GM18861 (cell line): ENCODE data around the gene ALX3.
"Not testable (repeated sequence)": the region's sequence is repeated elsewhere in the genome, so short reads cannot be mapped to it uniquely, and the experiment has no call there.

Experiments used
- ATAC-seq: cut with Tn5 transposase; IDR thresholded peaks from one replicate; pipeline ENCODE4 v1.9.1; 2021; ENCODE audit not compliant: unreplicated experiment

Gene ALX3

GRCh38 chr1:110048923-110049601 lies 21.4 kb downstream of the ALX3 start:
- no peak for ATAC-seq

DNA sequence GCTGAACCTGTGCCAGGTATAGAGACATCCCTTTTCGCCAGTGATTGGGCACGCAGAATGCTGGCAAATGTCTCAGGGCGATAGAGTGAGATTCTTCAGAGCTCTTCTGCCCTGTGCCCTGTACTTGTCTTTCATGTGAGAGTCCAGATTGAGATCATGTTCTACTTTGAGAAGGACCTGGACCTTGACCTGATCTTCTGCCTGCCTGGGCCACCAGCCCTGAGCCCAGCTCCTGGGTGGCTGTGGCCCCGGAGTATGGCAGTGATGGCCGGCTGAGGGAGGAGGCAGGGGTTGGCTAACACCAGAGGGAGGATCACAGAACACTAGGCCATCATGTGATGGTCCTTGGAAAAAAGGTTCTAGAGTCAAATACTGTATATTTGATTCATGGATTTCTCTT lies 22.2 kb downstream of the ALX3 start:
- ATAC-seq = no peak

- no peak for ATAC-seq
These were observed 23.0 kb downstream of the ALX3 start for GRCh38 chr1:110047463-110047862.

- ATAC-seq = no peak
These were observed 27.5 kb downstream of the ALX3 start for GRCh38 chr1:110043016-110043415.

DNA sequence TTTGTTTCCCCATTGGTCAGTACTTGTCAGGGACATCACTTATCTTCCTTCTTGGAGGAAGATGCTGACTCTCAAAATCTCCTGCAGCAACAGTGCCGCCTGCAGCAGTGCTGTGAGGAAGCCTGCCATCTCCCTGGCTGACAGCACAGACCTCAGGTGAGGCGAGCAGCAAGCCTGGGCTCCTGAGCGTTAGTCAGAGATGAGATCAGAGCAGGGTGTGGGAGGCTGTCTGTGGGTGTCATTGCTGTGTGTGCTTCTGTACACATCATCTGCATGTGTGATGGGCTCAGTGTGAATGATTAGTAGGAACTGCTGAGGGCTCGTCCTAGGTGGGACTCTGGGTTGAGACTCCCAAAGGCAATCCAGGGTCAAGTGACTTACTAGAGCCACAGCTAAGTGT lies 29.9 kb downstream of the ALX3 start:
- ATAC-seq = no peak

GRCh38 chr1:110039641-110040040 lies 30.8 kb downstream of the ALX3 start:
- no peak for ATAC-seq

DNA sequence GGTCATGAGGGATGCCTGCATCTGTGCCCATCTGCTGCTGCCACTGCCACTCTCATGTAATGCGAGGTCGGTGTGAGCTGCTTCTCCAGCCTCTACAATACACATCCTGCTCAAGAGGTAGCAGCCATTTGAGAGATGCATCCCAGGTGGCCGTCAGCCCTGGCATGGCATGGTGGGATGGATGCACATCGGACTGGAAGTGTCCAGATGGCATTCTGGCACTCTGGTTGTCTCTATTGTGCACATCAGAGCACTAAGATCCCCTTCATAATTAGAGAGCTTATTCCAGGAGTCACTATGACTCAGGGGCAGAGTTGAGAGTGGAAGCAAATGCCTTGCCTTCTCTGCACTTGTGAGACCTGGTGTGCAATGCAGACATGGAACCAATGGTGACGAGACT lies 32.2 kb downstream of the ALX3 start:
- ATAC-seq = no peak

GRCh38 chr1:110035236-110035752 lies 35.2 kb downstream of the ALX3 start:
- ATAC-seq = no peak

- ATAC-seq = peak; percentile 83
These were observed 35.8 kb downstream of the ALX3 start, which contains the start of gene STRIP1 for GRCh38 chr1:110034451-110035235. STRIP1 (plus strand) TSS chr1:110034624; CDS start chr1:110034638, 14 bp downstream.

DNA sequence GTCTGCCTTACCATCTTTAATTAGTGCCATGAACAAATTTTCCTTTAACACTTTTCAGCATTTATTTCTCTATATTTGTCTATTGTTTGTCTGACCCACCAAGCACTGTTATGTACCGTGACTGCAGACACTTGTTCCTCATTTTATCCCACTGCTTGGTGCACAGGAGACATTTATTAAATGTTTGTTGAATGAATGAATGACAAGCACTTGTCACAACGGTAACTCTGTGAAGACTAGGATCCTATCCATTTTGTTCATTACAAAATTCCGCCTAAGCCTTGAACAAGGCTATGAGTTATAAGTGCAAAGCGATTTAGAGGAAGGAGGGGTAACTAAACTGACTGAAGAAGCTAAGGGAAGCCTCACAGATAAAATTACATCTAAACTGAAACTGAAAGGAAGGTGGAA lies 36.4 kb downstream of the ALX3 start:
- no peak for ATAC-seq

GRCh38 chr1:110033421-110033820 lies 37.1 kb downstream of the ALX3 start:
- no peak for ATAC-seq

DNA sequence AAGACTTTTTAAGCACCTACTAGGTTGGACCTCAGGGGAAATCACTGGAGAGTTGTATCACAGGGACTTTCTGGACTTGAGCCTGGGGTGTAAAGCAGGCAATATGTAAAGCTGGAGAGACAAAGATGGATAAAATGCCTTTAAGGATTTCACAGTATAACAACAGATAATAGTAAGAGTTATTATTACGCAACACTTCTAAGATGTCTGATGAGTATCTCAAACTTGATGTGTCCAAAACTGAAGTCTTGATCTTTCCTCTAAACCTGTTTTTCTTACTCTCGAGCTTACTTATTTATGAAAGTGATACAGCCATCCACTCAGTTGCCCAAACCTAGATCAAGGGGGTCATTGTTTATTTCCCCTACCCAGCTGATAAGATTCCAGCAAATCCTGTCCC lies 38.1 kb downstream of the ALX3 start:
- ATAC-seq = no peak

GRCh38 chr1:110030687-110031086 lies 39.8 kb downstream of the ALX3 start:
- ATAC-seq = not testable (repeated sequence)

DNA sequence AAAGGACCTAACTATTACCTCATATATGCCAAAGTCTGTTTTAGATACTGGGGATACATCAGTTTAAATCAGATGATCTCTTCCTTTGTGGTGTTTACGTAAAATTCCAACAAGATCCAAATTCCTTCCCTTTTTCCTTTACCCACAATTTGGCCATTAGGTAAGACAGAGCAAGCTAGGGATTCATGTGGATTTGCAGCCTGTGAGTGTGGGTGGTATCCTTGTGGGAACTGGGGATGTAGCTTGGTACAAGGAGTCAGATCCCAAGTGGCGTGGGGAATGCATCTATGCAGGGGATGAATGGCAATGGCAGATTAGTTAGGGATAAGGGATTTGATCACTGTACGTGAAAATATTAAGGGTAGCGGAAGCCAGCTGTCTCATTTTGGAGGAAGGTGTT lies 45.9 kb downstream of the ALX3 start:
- no peak for ATAC-seq

GRCh38 chr1:110021285-110021684 lies 49.2 kb downstream of the ALX3 start:
- ATAC-seq = no peak

DNA sequence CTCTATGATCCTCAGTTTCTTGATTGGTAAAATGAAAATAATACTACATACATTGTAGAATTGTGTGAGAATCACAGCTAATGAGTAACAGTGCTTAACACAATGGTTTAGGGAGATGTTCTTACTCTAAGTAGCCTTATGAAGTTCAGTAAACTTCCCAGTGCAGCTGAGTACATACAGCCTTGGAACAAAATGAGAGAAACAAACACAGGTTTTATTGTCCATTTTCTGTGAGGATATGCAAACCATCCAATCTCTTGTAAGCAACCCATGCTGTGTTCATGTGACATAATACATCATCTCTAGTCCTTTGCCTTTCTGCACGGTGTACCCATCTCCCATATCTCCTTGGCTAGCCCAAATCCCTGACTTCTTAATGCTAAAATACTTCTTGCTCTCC lies 50.7 kb downstream of the ALX3 start:
- ATAC-seq = no peak

GRCh38 chr1:110018396-110018795 lies 52.1 kb downstream of the ALX3 start:
- no peak for ATAC-seq

- no peak for ATAC-seq
These were observed 52.7 kb downstream of the ALX3 start for GRCh38 chr1:110017792-110018191.

DNA sequence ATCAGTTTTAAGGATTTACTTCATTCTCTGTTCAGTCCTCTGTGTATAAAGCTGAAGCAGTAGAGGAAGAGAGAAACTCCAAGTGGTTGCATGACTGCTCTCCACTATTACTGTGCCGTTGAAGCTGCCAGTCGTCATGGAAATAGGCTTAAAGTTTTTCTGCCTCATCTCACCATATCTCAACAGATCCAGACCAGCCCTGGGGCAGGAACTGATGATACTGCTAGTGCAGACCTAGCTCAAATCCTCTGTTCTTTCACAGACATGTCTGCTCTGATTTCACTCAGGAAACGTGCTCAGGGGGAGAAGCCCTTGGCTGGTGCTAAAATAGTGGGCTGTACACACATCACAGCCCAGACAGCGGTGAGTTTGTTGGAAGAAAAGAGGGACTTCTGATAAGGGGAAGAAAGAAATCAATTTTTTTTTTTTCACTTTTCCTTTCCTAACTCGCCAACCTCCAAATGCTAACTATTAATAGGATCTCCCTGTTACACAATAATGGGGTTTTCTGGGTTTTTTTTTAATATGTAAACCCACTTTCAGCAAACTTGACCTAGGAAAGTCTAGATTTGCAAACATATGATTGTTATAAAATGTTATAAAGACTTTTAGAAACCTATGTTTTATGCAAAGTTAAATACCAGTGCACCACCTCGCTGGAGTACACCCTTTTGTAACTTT lies 58.2 kb downstream of the ALX3 start:
- peak; percentile 42 for ATAC-seq

GRCh38 chr1:110011527-110012041 lies 58.9 kb downstream of the ALX3 start:
- peak; percentile 94 for ATAC-seq
